GM21529 (cell line): ENCODE data around the gene ZNF580.

ENCODE experiments used
- ATAC-seq: cut with Tn5 transposase; IDR thresholded peaks from one replicate; pipeline ENCODE4 v1.9.1; 2021; ENCODE audit not compliant: unreplicated experiment

ZNF580 gene

DNA sequence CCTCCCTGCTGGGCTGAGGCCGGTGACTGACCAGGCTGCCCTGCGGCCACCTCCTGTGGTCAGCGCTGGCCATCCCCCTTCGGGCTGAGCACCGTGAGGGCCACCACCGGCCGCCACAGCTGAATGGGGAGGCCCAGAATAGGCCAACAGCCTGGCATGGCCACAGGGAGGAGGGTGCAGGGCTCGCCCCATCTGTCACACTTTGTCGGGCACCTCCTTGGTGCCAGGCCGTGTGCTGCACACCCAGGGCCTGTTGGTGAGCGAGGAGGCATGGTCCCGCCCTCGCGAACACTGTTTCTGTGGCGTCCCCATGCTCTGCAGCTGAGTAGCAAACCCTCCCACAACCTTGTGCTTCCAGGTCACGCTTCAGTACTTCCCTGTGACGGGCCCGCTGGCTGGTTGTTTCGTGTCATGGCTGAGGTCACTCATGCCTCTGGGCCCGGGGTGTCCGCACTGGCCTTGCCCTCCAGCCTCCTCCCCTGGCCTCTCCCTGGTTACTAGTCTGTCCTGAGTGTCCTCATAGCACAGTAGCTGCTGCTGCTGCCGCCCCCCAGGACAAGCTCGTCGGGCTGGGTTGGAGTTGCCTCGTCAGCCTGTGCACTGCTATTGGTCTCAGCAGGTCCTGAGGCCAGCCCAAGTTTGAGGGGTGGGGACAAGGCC is 49.4 kb downstream of the ZNF580 start:
- ATAC-seq: no peak

DNA sequence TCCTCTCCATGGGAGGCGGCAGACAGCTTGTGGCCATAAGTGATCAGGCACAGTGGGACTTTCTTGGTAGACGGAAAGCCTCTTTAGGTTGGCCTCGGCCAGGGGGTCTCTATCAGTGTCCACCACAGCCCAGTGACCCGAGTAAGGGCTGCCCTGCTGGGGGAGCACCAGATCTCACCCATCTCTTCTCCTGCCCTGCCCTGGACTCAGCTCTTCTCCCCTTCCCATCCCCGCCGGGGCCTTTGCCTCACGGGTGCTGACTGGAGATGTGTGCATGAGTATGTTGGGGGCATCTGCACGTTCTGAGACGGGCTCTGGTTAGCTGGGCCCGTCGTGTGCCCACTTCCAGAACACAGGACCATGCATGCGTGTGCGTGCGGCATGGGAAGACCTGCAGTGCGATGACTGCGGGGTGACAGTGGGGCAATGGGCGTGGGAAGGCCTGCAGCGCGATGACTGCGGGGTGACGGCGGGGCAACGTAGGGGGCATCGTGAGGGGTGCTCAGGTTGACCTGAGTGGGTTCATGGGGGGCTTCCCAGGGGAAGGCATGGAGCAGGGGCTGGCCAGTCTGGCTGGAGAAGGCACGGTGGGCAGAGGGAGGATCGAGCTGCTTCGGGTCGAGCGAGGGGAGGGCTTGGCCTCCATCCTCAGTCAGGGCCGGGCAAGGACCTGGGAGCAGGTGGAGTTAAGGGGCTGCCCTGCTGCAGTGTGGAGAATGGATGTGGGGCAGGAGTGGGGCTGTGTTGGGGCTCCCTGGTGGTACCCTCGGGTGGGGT is 50.2 kb downstream of the ZNF580 start:
- ATAC-seq: no peak

DNA sequence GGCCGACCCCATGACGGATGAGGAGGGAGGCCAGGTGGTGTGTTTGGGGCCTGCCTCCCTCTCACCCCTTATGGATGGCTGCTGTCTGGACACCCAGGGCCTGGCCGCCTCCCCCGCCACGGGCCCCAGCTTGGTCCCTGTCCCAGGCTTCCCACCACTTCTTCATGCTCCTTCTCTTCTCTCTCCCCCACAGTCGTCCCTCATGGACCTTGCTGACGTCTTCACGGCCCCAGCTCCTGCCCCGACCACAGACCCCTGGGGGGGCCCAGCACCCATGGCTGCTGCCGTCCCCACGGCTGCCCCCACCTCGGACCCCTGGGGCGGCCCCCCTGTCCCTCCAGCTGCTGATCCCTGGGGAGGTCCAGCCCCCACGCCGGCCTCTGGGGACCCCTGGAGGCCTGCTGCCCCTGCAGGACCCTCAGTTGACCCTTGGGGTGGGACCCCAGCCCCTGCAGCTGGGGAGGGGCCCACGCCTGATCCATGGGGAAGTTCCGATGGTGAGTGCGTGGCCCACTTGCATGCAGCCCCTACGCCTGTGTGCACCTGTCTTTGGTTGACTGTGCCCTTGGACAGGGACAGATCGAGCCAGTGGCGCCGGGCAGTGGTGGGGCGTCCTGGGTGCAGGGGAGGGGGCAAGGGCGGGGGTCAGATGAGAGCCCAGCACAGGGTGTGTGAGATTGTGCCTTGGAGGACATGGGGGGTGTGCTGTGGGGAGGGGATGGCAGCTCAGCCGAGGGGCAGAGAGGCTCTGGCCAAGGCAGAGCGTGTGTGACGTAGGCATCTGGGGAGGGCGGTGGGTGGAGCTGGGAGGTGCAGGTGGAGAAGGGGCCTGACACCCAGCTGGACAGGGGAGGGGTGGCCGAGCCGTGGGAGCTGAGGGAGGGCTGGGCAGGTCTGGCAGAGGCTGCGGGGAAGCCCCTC is 51.0 kb downstream of the ZNF580 start:
- no peak for ATAC-seq

DNA sequence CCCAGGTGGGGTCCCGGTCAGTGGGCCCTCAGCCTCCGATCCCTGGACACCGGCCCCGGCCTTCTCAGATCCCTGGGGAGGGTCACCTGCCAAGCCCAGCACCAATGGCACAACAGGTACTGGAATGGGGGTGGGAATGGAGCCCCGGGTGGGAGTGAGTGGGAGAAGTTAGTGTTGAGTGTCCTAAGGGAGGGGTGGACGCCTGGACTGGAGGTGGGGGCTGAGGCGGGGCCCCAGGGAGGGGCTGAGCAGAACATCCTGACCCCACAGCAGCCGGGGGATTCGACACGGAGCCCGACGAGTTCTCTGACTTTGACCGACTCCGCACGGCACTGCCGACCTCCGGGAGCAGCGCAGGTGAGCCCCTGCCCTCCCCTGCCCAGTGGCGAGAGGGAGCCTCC is 51.9 kb downstream of the ZNF580 start:
- ATAC-seq: no peak
